PC-3 (cell line): ENCODE results near the gene FLNB.
"Not testable (repeated sequence)": the region's sequence is repeated elsewhere in the genome, so short reads cannot be mapped to it uniquely, and the experiment has no call there.

ENCODE experiments used
- EZH2 ChIP-seq: fragments of 300-600 bp; sonication (generic); IDR thresholded peaks from one replicate; pipeline ENCODE4 v1.6.1; 2017; ENCODE audit warnings: antibody characterized with exemption, mild to moderate bottlenecking, low read length; ENCODE audit not compliant: unreplicated experiment
- EZH2phosphoT487 ChIP-seq: fragments of 300-600 bp; sonication (generic); IDR thresholded peaks from 2 replicates; pipeline ENCODE4 v1.6.1; 2018; ENCODE audit warnings: mild to moderate bottlenecking, antibody characterized with exemption, low read length, borderline replicate concordance
- TF ChIP-seq, protein P1 (sequence below): fragments of 300-600 bp; sonication (generic); conservative IDR thresholded peaks from 2 replicates; pipeline ENCODE4 v1.5.1; 2017; ENCODE audit warnings: antibody characterized with exemption, low read depth, mild to moderate bottlenecking, low read length

DNA sequence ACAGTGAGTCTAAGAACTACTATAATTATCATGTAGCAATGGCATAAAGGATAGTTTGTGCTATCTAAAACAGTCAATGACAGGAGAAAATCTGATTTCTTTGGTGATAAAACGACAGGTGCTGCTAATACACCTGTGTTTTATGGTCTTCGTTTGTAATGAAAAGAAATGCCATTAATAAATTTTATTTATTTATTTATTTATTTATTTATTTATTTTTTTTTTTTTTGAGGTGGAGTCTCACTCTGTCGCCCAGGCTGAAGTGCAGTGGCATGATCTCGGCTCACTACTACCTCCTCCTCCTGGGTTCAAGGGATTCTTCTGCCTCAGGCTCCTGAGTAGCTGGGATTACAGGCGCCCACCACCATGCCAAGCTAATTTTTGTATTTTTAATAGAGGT lies 47.7 kb downstream of the FLNB start:
- TF ChIP-seq, protein P1, sequence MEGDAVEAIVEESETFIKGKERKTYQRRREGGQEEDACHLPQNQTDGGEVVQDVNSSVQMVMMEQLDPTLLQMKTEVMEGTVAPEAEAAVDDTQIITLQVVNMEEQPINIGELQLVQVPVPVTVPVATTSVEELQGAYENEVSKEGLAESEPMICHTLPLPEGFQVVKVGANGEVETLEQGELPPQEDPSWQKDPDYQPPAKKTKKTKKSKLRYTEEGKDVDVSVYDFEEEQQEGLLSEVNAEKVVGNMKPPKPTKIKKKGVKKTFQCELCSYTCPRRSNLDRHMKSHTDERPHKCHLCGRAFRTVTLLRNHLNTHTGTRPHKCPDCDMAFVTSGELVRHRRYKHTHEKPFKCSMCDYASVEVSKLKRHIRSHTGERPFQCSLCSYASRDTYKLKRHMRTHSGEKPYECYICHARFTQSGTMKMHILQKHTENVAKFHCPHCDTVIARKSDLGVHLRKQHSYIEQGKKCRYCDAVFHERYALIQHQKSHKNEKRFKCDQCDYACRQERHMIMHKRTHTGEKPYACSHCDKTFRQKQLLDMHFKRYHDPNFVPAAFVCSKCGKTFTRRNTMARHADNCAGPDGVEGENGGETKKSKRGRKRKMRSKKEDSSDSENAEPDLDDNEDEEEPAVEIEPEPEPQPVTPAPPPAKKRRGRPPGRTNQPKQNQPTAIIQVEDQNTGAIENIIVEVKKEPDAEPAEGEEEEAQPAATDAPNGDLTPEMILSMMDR, result not testable (repeated sequence)
- not testable (repeated sequence) for TF ChIP-seq EZH2, EZH2phosphoT487
